Panc1 (cell line): ENCODE measurements around the gene CPPED1. TPM values are rescaled to one million over a fixed set of nuclear protein-coding genes. Genes with fewer than 3 reads are reported as not detected.

Source experiments
- ATAC-seq: fragments of 200-7000 bp; cut with Tn5 transposase; 2 replicates; pipeline ENCODE4 v1.9.1; 2020; ENCODE audit warnings: mild to moderate bottlenecking, moderate library complexity
- BruUV-seq: library from RNA; stranded (reverse); fragments of 400-500 nt; replicated peaks from 2 replicates; lab custom pipeline; 2021; lab: Mats Ljungman, UMichigan
- CTCF ChIA-PET: fragments of 300-600 bp; sonication (Branson Sonifier 250); formaldehyde crosslinking; loops from one replicate; lab custom pipeline; 2022; ENCODE audit warnings: antibody characterized with exemption; lab: Charles Lee
- POLR2A ChIA-PET: fragments of 300-600 bp; sonication (Branson Sonifier 250); formaldehyde crosslinking; loops from one replicate; lab custom pipeline; 2022; ENCODE audit warnings: antibody characterized with exemption; lab: Charles Lee
- DNase-seq: peaks from one replicate; pipeline ENCODE4 v3.0.0-alpha.2; 2010; ENCODE audit warnings: low read depth, low spot score
- H3K27ac ChIP-seq: 2 replicates; pipeline ENCODE4 v1.5.1; 2011; ENCODE audit warnings: mild to moderate bottlenecking, low read length, inconsistent platforms
- H3K27me3 ChIP-seq: fragments of 200-500 bp; sonication (Bioruptor generic); 2 replicates; pipeline ENCODE4 v1.6.0; 2014; ENCODE audit warnings: low read length, inconsistent platforms; ENCODE audit not compliant: control insufficient read depth, insufficient read depth
- H3K36me3 ChIP-seq: fragments of 200-500 bp; sonication (Bioruptor generic); 2 replicates; pipeline ENCODE4 v1.5.1; 2014; ENCODE audit warnings: inconsistent platforms, mild to moderate bottlenecking, low read length, moderate library complexity; ENCODE audit not compliant: control insufficient read depth, insufficient read depth
- H3K4me1 ChIP-seq: 2 replicates; pipeline ENCODE4 v1.5.1; 2011; ENCODE audit warnings: inconsistent platforms, mild to moderate bottlenecking, low read length, moderate library complexity; ENCODE audit not compliant: control insufficient read depth, insufficient read depth
- H3K4me3 ChIP-seq, 2 experiments: 2 replicates each; pipeline ENCODE4 v1.5.1; 2011 to 2012; ENCODE audit warnings: low read depth in 2 of 2, low read length in 2 of 2, mild to moderate bottlenecking in 2 of 2, inconsistent platforms in 1 of 2, moderate library complexity in 1 of 2
- H3K9me3 ChIP-seq: fragments of 200-500 bp; sonication (Bioruptor generic); 2 replicates; pipeline ENCODE4 v1.5.1; 2014; ENCODE audit warnings: low read depth, mild to moderate bottlenecking, inconsistent platforms, low read length, moderate library complexity; ENCODE audit not compliant: control insufficient read depth, insufficient read depth
- POLR2AphosphoS5 ChIP-seq: IDR thresholded peaks from 2 replicates; pipeline ENCODE4 v1.6.1; 2012; ENCODE audit warnings: mild to moderate bottlenecking, low read depth, low read length, moderate library complexity
- SIN3A ChIP-seq: IDR thresholded peaks from 2 replicates; pipeline ENCODE4 v1.6.1; 2012; ENCODE audit warnings: low read depth, mild to moderate bottlenecking, low read length, moderate library complexity, borderline replicate concordance; ENCODE audit not compliant: insufficient read depth
- TCF7L2 ChIP-seq: IDR thresholded peaks from 2 replicates; pipeline ENCODE4 v1.6.1; 2011; ENCODE audit warnings: mild to moderate bottlenecking, low read depth, low read length, inconsistent platforms
- in situ Hi-C: cut with HindIII; loops from 2 replicates; pipeline ENCODE4 v1.10.0; 2016; ENCODE audit warnings: low sequenced_read_pairs, low pct_unique_long_range_greater_than_20kb
- intact Hi-C: fragments of 100-400 bp; cut with micrococcal nuclease; formaldehyde crosslinking; loops from one replicate; pipeline ENCODE4 v1.10.0; 2022; ENCODE audit not compliant: unreplicated experiment
- total RNA-seq: library from RNA; stranded (reverse); gene quantifications from one replicate; pipeline ENCODE4 v1.2.1, GENCODE V29; 2021; ENCODE audit not compliant: unreplicated experiment
- TF ChIP-seq, protein P1 (sequence below), 2 experiments: IDR thresholded peaks; 2 replicates each; pipeline ENCODE4 v1.6.1; 2011 to 2012; ENCODE audit warnings: low read depth in 2 of 2, control low read depth in 1 of 2, low read length in 1 of 2, mild to moderate bottlenecking in 1 of 2, moderate library complexity in 1 of 2; ENCODE audit not compliant: insufficient read depth in 1 of 2
- TF ChIP-seq, protein P2 (sequence below): fragments of 450-650 bp; IDR thresholded peaks from 2 replicates; pipeline ENCODE4 v1.5.1; 2017; ENCODE audit warnings: mild to moderate bottlenecking

The CPPED1 gene
- total RNA-seq, 1 experiment from 2014 or later, result 12.5 TPM

DNA sequence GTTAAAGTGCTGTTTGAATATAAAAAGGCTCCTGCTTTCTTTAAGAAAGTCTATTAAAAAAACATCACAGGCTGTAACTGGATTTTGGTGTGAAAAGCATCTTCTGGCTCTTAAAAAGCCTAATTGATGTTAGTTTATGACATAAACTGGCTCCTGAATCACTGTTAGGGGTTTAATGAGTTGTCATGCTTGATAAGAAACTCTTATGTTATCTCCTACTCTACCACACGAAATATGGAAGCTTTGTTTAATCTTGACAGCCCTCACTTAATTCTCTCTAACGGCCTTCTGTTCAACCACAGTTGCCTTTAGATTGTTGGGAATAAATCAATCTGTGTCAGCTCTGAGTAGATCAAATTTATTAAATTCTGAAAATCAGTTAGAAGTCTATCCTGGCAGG, 51.5 kb downstream of the CPPED1 start:
- Histone ChIP-seq H3K36me3 (no peaks in the 10 kb centered on the region), H3K27ac (no peak overlapping the region), H3K4me3 (no peak overlapping the region), H3K27me3 (no peaks in the 10 kb centered on the region), H3K9me3 (no peaks in the 10 kb centered on the region), H3K4me1 (no peaks in the 10 kb centered on the region)
- intact Hi-C loops, result no loop called here
- DNase-seq (no peak), ATAC-seq (no peak)
- in situ Hi-C loops, result no loop called here
- no peak for TF ChIP-seq POLR2AphosphoS5
- no peak for TF ChIP-seq SIN3A
- TF ChIP-seq TCF7L2, result no peak
- ChIA-PET CTCF (interaction anchor here (0.6 kb wide), 2 partner anchors 266 to 377 kb away, joined by 3 to 6 read pairs; no protein-coding TSS in a partner anchor), POLR2A (no interaction called here)
- no TSS peak for BruUV-seq

DNA sequence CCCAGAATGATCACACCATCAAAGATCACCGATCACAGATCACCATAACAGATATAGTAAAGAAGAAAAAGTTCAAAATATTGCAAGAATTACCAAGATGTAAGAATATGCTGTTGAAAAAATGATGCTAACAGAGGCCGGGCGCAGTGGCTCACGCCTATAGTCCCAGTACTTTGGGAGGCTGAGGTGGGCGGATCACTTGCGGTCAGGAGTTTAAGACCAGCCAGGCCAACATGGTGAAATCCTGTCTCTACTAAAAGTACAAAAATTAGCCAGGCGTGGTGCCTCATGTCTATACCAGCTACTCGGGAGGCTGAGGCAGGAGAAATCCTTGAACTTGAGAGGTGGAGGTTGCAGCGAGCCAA, 53.2 kb downstream of the CPPED1 start:
- no peaks in the 10 kb centered on the region for H3K4me1 ChIP-seq
- no peaks in the 10 kb centered on the region for H3K9me3 ChIP-seq
- ChIA-PET POLR2A (no interaction called here), CTCF (no interaction called here)
- TF ChIP-seq SIN3A, result no peak
- TF ChIP-seq, protein P1, sequence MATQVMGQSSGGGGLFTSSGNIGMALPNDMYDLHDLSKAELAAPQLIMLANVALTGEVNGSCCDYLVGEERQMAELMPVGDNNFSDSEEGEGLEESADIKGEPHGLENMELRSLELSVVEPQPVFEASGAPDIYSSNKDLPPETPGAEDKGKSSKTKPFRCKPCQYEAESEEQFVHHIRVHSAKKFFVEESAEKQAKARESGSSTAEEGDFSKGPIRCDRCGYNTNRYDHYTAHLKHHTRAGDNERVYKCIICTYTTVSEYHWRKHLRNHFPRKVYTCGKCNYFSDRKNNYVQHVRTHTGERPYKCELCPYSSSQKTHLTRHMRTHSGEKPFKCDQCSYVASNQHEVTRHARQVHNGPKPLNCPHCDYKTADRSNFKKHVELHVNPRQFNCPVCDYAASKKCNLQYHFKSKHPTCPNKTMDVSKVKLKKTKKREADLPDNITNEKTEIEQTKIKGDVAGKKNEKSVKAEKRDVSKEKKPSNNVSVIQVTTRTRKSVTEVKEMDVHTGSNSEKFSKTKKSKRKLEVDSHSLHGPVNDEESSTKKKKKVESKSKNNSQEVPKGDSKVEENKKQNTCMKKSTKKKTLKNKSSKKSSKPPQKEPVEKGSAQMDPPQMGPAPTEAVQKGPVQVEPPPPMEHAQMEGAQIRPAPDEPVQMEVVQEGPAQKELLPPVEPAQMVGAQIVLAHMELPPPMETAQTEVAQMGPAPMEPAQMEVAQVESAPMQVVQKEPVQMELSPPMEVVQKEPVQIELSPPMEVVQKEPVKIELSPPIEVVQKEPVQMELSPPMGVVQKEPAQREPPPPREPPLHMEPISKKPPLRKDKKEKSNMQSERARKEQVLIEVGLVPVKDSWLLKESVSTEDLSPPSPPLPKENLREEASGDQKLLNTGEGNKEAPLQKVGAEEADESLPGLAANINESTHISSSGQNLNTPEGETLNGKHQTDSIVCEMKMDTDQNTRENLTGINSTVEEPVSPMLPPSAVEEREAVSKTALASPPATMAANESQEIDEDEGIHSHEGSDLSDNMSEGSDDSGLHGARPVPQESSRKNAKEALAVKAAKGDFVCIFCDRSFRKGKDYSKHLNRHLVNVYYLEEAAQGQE (IDR thresholded peaks at IDR 0.05; ENCODE audit: insufficient read depth in 1 of 2, low read depth in 2 of 2, low read length in 1 of 2), result no peak
- TF ChIP-seq, protein P2, sequence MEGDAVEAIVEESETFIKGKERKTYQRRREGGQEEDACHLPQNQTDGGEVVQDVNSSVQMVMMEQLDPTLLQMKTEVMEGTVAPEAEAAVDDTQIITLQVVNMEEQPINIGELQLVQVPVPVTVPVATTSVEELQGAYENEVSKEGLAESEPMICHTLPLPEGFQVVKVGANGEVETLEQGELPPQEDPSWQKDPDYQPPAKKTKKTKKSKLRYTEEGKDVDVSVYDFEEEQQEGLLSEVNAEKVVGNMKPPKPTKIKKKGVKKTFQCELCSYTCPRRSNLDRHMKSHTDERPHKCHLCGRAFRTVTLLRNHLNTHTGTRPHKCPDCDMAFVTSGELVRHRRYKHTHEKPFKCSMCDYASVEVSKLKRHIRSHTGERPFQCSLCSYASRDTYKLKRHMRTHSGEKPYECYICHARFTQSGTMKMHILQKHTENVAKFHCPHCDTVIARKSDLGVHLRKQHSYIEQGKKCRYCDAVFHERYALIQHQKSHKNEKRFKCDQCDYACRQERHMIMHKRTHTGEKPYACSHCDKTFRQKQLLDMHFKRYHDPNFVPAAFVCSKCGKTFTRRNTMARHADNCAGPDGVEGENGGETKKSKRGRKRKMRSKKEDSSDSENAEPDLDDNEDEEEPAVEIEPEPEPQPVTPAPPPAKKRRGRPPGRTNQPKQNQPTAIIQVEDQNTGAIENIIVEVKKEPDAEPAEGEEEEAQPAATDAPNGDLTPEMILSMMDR, result no peak
- no peak for TF ChIP-seq POLR2AphosphoS5
- no peak for TF ChIP-seq TCF7L2
- H3K4me3 ChIP-seq, result no peak overlapping the region
- ATAC-seq (no peak), DNase-seq (no peak)
- intact Hi-C loops, result no loop called here
- no peaks in the 10 kb centered on the region for H3K27me3 ChIP-seq
- in situ Hi-C loops, result no loop called here
- no peak overlapping the region for H3K27ac ChIP-seq
- BruUV-seq, result no TSS peak
- no peaks in the 10 kb centered on the region for H3K36me3 ChIP-seq

DNA sequence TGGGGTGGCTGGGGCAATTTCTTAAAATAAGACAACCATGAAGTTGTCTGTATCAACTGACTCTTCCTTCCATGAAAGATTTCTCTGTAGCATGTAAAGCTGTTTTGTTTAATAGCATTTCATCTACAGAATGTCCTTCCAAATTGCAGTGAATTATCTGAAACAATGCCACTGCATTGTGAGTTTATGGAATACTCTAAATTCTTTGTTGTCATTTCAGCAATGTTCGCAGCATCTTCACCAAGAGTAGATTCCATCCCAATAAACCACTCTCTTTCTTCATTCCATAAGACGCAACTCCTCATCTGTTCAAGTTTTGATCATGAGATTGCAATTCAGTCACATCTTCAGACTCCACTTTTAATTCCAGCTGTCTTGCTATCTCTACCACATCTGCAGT, 54.6 kb downstream of the CPPED1 start:
- POLR2A ChIA-PET, result no interaction called here
- H3K4me1 ChIP-seq, result no peaks in the 10 kb centered on the region

More for the DNA sequence above, 54.6 kb downstream of the CPPED1 start:
- no peaks in the 10 kb centered on the region for H3K9me3 ChIP-seq
- no peak overlapping the region for H3K4me3 ChIP-seq
- CTCF ChIA-PET, result no interaction called here
- no peaks in the 10 kb centered on the region for H3K27me3 ChIP-seq
- TF ChIP-seq POLR2AphosphoS5 (no peak), SIN3A (no peak)
- TF ChIP-seq, protein P1 (IDR thresholded peaks at IDR 0.05; ENCODE audit: insufficient read depth in 1 of 2, low read depth in 2 of 2, low read length in 1 of 2), result no peak
- TF ChIP-seq, protein P2, result no peak
- no TSS peak for BruUV-seq
- no peaks in the 10 kb centered on the region for H3K36me3 ChIP-seq
- in situ Hi-C loops (no loop called here), intact Hi-C loops (no loop called here)
- no peak for DNase-seq
- no peak for ATAC-seq
- H3K27ac ChIP-seq, result no peak overlapping the region
